Stimulated activated CD4-positive, alpha-beta T cell treated with anti-CD3 and anti-CD28 coated beads, Interleukin-1b, Interleukin-23, amount 100 ng/mL, for 48 hours (primary cell): ENCODE measurements around the gene MDP1.
"Not testable (repeated sequence)": the region's sequence is repeated elsewhere in the genome, so short reads cannot be mapped to it uniquely, and the experiment has no call there.

Experiments used
- DNase-seq: peaks from one replicate; pipeline ENCODE4 v3.0.0-alpha.2; 2020

Gene MDP1

DNA sequence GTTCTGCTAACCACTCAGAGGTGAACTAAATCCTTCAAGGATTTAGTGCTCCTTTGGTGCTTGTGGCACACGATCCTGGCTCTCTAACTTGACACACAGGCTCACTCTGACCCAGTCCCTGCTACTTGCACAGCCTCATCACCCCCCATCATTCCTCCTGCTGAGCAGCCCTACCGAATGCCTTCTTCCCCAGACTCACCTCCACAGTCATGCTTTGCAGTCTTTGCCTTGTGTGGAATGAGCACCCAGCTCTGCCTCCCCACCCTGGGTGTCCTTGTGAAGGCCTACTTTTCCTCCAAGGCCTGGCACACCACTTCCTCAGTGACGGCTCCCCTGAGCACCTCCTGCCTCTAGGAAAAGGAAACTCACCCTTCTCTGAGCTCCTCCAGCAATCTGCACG is 34.5 kb upstream of the MDP1 start:
- no peak for DNase-seq

DNA sequence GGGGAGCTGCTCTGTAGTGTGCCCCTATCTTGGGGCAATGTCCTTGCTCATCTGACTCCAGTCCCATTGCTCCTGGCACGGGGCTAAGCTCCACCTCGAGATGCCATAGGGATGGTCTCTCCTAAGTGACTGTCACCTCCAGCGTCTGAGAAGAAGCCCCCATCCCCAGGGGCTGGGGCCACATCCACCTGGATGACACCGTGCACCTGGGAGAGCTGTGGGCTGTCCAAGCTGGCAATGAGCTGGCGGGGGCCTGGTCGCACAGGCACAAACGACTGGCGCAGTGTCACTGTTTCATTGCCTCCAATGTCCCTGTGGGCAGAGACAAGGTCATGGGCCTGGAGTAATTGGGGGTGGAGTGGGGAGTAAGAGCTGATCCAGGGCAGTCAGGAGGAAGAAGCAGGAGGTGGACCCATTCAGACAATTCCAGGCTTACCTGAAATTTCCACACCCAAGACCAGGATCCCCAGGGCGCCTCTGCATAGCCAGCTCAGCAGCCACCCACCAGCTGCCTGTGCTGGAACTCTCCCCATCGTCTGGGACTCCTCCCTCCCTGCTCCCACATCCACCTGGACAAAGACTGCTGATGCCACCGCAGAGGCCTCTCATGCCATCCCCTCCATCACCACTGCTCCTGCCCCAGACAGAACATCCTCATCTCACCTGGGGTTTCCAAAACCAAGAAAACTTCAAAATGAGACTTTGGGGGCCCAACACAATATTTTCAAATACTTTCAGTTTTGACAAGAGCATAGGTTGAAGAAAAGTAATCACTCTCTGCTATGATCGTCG is 33.6 kb upstream of the MDP1 start:
- DNase-seq: no peak

- DNase-seq: no peak
Observed at GRCh38 chr14:24247422-24247821, 31.6 kb upstream of the MDP1 start.

DNA sequence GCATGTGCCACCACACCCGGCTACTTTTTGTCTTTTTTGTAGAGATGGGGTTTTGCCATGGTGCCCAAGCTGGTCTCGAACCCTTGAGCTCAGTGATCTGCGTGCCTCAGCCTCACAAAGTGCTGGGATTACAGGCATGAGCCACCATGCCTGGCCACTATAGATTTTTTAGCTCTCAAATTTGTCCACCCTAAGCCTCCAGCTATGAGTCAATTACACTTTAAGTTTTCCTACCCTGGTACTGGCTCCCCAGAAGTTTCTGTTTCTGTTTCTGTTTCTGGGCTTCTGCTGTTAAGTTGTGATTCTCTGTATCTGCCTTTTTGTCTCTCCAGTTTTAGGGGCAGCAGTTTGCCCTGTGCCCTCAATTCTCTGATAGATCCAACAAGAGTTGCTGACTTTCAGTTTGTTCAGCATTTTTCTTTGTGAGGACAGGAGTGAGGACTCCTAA is 30.9 kb upstream of the MDP1 start:
- no peak for DNase-seq

DNA sequence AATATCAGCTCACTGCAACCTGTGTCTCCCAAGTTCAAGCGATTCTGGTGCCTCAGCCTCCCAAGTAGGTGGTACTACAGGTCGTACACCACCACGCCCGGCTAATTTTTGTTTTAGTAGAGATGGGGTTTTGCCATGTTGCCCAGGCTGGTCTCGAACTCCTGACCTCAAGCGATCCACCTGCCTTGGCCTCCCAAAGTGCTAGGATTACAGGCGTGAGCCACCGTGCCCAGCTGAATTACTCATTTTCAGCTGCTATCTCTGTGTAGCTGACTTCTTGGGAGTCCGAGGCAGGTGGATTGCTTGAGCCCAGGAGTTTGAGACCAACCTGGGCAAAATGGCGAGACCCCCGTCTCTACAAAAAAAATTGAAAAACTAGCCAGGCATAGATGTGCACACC is 29.5 kb upstream of the MDP1 start:
- not testable (repeated sequence) for DNase-seq

DNA sequence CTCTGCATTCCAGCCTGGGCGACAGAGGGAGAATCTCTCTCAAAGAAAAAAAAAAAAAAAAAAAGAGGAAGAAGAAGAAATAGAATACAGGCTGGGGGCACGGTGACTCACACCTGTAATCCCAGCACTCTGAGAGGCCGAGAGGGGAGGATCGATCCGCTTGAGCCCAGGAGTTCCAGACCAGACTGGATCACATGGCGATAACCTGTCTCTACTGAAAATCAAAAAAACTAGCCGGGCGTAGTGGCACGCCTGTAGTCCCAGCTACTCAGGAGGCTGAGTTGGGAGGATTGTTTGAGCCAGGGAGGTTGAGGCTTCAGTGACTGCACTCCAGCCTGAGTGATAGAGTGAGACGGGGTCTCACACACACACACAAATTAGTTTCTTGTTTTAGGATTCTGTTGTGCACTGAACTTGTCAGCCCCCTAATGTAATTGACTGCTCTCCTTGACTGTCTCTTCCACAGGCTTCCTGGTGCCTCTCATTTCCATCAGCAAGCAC is 27.5 kb upstream of the MDP1 start:
- DNase-seq: no peak

DNA sequence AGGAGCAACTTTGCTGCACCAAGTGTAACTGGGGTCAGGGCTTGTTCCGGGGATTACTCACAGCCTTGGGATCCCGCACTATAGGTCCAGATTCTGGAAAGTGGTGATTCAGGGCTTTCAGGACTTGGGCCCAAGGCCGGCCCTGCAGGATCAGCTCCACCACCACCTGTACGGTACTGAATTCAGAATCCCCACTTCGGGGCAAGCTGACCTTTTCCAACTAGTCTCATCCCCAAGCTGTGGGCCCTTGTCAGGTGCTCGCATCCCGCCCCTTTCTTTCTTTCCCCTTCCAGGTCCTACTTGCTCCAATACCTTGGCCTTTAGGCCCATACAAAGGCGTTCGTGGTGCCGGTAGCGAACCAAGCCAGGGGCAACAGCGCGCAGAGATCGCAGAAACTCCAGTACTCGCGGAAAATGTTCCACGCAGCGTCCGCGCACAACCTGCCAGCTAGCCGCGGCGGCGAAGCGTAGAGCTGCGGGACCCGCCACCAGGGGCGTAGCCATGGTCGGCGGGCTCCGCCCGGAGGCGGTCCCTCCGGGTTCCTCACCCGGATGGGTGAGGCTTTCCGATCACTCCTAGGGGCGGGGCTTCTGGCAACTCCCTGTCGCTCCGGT is 26.1 kb upstream of the MDP1 start:
- peak; percentile 92 for DNase-seq

DNA sequence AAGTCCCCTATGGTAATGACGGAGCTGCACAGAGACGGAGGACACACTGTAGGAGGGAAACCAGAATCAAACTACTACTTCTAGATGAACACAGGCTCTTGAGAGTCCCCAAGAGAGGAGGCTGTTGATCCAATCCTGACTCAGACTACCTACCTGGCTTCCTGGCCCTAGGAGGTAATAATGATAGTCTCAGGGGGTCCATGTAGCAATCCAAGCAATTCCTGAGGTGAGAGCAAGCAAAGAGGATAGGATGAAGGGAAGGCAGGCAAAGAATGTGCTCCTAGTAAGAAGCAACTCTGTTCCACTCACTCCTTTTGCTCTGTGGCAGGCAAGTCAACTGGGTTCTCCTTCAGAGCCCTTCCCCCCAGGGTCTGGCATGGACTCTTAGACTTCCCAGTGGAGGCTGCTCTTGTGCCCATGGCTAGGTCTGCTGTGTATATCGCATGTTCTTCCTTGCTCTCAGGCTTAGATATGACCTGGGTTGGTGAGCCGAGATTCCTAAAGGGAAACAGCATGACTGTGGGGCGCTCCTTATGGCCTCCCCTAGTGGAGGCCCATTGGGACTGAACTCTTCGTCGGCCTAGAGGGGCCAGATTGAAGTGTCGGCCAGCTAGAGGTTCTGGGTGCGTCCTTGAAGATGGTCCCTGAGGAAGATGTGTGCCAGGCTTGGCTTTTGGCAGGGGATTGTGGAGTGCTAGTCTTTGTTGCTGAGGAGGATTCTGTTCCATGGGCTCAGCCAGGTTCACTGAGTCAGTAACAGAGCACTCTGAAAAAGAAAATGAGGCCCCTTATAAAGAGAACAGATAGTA is 24.4 kb upstream of the MDP1 start:
- DNase-seq: no peak

DNA sequence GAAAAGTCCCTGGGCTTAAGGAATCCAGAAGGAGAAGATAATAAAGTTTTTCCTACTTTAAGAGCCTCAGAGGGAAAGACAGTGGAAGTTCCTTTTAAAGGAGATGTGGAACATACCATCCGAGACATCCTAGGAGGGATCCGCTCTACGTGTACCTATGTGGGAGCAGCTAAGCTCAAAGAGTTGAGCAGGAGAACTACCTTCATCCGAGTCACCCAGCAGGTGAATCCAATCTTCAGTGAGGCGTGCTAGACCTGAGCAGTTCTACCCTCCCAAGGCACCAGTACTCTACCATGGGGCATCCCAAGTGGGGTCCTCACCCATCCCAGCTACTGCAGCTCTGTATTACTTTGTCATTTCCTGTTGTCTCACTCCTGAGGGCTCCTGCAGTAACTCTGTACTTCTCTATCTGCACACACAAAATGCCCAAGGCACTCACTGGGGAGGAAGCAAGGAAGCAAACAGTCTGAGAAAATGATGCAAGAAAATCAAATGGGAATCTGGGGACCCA is 22.7 kb upstream of the MDP1 start:
- DNase-seq: no peak

- no peak for DNase-seq
Observed at GRCh38 chr14:24238123-24238522, 22.3 kb upstream of the MDP1 start.

GRCh38 chr14:24237463-24237955 is 21.6 kb upstream of the MDP1 start:
- DNase-seq: no peak

DNA sequence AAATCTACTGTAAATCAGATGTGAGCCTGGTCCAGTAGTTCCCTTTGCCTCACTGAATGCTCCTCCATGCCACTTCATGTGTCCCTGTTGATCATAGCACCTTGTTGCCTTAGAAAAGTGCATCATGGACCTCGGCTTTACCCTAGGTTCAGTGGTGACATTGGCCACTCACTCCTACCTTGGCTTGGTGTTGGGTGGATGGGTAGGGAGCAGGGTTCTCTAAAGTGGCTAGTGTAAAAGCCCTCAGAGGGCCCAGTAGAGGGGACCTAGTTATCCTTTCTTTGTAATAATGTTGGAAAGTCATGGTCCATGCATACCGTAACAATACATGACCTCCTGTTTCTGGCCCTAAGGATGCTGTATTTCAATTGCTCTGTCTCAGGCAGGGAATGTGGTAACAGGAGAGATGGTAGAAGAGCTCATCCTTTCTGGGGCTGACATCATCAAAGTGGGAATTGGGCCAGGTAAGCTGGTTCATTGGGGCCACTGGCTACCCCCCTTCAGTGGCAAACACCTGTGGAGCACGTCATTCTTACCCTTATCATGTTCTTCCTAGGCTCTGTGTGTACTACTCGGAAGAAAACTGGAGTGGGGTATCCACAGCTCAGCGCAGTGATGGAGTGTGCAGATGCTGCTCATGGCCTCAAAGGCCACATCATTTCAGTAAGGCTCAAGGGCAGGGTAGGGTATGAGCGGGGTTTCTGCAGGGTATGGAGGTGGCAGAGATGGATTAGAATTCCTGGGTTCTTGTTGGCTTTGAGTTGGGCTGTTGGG is 21.0 kb upstream of the MDP1 start:
- no peak for DNase-seq

DNA sequence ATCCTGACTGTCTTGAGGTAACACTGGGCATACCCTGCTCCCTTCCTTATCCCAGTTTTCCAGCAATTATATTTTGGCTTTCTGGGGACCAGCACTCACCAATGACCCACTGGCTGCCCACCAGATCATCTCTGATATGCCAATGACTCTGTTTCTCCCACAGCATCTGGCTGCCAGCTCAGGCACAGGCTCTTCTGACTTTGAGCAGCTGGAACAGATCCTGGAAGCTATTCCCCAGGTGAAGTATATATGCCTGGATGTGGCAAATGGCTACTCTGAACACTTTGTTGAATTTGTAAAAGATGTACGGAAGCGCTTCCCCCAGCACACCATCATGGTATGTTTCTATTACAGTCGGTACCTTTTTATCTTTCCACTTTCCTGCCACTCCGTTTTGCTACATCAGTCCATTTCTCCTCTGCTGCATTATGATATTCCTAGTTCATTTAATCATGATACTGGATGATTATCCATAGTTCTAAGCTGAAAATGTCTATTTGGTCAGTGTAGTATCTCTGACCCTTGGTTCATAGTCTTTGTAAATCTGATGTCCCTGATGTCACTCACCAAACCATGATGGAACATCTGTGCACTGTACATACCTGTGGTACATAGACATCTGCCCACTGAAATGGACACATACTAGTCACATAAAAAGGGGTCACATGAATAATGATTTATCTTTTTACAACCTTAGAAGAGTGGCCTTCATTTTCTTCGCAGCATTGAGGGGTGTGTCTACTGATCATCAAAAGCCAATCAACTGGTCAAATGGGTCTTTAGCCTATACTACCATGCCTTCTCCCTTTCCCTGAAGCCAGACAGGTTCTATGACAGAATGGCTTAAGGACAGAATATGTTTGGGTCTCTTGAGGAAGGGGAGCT is 20.2 kb upstream of the MDP1 start:
- DNase-seq: no peak

DNA sequence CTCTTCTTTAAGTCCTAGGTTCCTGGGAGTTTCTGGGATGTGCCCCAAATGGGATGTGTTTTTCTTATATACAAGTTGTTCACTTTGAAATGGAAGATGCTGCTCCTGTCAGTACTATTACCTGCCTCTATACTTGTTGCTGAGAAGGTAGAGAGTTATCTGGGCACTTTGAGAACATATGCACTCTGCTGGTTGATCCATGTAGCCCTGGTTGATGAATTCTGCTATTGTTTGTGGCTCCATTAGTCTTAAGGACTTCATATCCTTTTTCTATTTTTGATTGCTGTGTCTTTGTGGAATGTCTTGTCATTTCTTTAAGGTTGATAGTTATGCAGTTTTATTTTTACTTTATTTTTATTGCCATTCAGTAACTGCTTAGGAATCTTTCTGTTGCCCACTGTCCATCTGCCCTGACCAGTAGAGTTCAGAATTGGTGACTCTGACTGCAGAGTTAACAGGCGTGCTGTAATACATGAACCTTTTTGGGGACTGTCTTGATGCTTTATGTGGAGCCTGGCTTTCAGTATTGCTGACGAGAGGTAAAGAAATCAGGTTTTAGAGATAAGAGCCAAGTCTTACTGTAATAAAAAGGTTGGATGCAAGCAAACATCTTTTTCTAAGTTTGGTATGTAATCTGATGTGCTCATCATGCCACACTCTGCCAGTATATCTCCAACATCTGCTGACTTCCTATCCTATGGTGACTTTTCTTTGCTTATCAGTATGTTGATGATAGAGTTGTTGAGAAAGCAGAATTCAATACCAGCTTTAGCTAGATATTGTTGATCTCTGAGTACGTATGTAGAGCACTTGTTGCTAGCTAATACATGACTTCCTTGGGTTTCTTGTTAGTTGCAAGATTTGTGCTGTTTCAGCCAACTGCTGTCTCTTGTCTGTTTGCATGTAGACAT is 18.5 kb upstream of the MDP1 start:
- DNase-seq: no peak

DNA sequence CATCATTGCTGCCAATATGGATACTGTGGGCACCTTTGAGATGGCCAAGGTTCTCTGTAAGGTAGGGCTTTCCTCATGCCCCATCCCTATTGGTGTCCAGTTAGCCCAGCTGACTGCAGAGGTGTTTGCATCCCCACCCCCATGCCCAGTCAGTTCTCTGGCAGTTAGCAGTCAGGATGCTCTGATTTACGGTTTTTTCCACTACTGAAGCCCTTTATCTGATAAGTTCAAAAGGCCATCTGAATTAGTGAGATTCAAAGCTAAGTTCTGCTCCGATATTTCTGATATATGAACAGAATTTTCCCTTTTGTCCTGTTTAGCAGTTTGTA is 17.6 kb upstream of the MDP1 start:
- DNase-seq: no peak

GRCh38 chr14:24232645-24233537 is 17.0 kb upstream of the MDP1 start, which contains the start of gene GMPR2:
GMPR2 (plus strand) TSS chr14:24232929; CDS start chr14:24233254, 325 bp downstream.
- DNase-seq: no peak

DNA sequence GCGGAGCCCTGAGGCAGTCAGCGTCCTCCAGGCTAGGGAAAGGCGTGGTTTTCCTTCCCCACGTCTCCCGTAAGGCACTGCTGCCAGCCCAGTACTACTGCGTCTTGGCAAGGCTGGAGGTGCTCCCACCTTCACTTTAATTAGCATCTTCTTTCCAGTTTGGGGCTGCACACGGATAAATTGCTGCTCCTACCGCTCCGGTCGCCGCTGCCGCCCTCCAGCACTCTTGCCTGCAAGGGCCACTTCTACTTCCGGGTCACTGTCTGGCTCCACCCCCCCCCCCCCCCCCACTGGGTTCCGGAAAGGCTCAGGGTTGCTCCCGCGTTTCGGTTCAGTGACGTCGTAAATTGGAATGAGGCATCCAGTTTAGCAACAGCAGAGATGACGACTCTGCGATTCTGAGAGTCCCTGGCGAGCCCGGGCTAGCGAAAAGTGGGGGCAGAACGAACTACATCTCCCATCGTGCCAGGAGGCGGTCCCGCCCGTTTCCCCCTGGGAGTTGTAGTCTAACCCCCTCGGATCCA is 16.3 kb upstream of the MDP1 start, which contains the start of gene NEDD8:
Gene NEDD8 (minus strand): TSS at position 247 of the 524 bp plus-strand sequence. CDS start 100 bp downstream, at position 147.
- DNase-seq: peak; percentile 96

GRCh38 chr14:24231263-24232120 is 15.6 kb upstream of the MDP1 start:
- peak; percentile 32 for DNase-seq
